ENCODE measurements around the gene DHRS7C.

The DHRS7C gene

GRCh38 chr17:9790889-9791876 lies at the start of gene DHRS7C:
TSS of gene DHRS7C (minus strand) at chr17:9791592. CDS start at chr17:9791284, 308 bp downstream.
- Mint-ChIP-seq H3K27me3 (peaks cover 4% of the 10 kb centered on the region), H3K36me3 (ENCODE audit: low read depth) (no peaks in the 10 kb centered on the region), H3K4me3 (no peak within 1 kb of the TSS), H3K27ac (no peak within 1 kb of the TSS), H3K4me1 (ENCODE audit: low read depth) (no peaks in the 10 kb centered on the region), H3K9me3 (no peaks in the 10 kb centered on the region)

GRCh38 chr17:9839433-9839832 lies 48.0 kb upstream of the DHRS7C start:
- no peaks in the 10 kb centered on the region for H3K36me3 Mint-ChIP-seq (ENCODE audit: low read depth)
- H3K9me3 Mint-ChIP-seq = no peaks in the 10 kb centered on the region
- no peak overlapping the region for H3K27ac Mint-ChIP-seq
- peaks cover 25% of the 10 kb centered on the region for H3K27me3 Mint-ChIP-seq
- no peak overlapping the region for H3K4me3 Mint-ChIP-seq
- H3K4me1 Mint-ChIP-seq (ENCODE audit: low read depth) = no peaks in the 10 kb centered on the region

GRCh38 chr17:9837551-9838471 lies 46.4 kb upstream of the DHRS7C start:
- Mint-ChIP-seq H3K4me3 (no peak overlapping the region), H3K4me1 (ENCODE audit: low read depth) (no peaks in the 10 kb centered on the region), H3K27ac (no peak overlapping the region), H3K36me3 (ENCODE audit: low read depth) (no peaks in the 10 kb centered on the region), H3K9me3 (no peaks in the 10 kb centered on the region), H3K27me3 (peaks cover 16% of the 10 kb centered on the region)

- no peaks in the 10 kb centered on the region for H3K4me1 Mint-ChIP-seq (ENCODE audit: low read depth)
- H3K36me3 Mint-ChIP-seq (ENCODE audit: low read depth) = no peaks in the 10 kb centered on the region
- H3K4me3 Mint-ChIP-seq = no peak overlapping the region
- H3K27me3 Mint-ChIP-seq = peaks cover 2% of the 10 kb centered on the region
- H3K27ac Mint-ChIP-seq = no peak overlapping the region
- H3K9me3 Mint-ChIP-seq = no peaks in the 10 kb centered on the region
These were observed 42.5 kb upstream of the DHRS7C start for GRCh38 chr17:9833922-9834321.

- no peaks in the 10 kb centered on the region for H3K27me3 Mint-ChIP-seq
These were observed 39.3 kb upstream of the DHRS7C start for GRCh38 chr17:9830711-9831110.

GRCh38 chr17:9829343-9829742 lies 38.0 kb upstream of the DHRS7C start:
- Mint-ChIP-seq H3K4me3 (no peak overlapping the region), H3K9me3 (no peaks in the 10 kb centered on the region), H3K36me3 (ENCODE audit: low read depth) (no peaks in the 10 kb centered on the region), H3K4me1 (ENCODE audit: low read depth) (no peaks in the 10 kb centered on the region), H3K27ac (no peak overlapping the region), H3K27me3 (no peaks in the 10 kb centered on the region)

More at GRCh38 chr17:9830711-9831110, 39.3 kb upstream of the DHRS7C start:
- Mint-ChIP-seq H3K27ac (no peak overlapping the region), H3K36me3 (ENCODE audit: low read depth) (no peaks in the 10 kb centered on the region), H3K9me3 (no peaks in the 10 kb centered on the region), H3K4me3 (no peak overlapping the region), H3K4me1 (ENCODE audit: low read depth) (no peaks in the 10 kb centered on the region)

GRCh38 chr17:9828296-9829295 lies 37.2 kb upstream of the DHRS7C start:
- no peaks in the 10 kb centered on the region for H3K9me3 Mint-ChIP-seq
- no peak overlapping the region for H3K27ac Mint-ChIP-seq
- no peaks in the 10 kb centered on the region for H3K27me3 Mint-ChIP-seq
- H3K4me3 Mint-ChIP-seq = no peak overlapping the region
- H3K4me1 Mint-ChIP-seq (ENCODE audit: low read depth) = no peaks in the 10 kb centered on the region
- no peaks in the 10 kb centered on the region for H3K36me3 Mint-ChIP-seq (ENCODE audit: low read depth)

GRCh38 chr17:9825641-9826150 lies 34.3 kb upstream of the DHRS7C start, which contains the start of gene GLP2R:
TSS of gene GLP2R (plus strand) at chr17:9825924. CDS start at chr17:9826064, 140 bp downstream.
- Mint-ChIP-seq H3K27me3 (no peaks in the 10 kb centered on the region), H3K36me3 (ENCODE audit: low read depth) (no peaks in the 10 kb centered on the region), H3K4me3 (no peak within 1 kb of the TSS), H3K9me3 (no peaks in the 10 kb centered on the region), H3K4me1 (ENCODE audit: low read depth) (no peaks in the 10 kb centered on the region), H3K27ac (no peak within 1 kb of the TSS)

- no peak overlapping the region for H3K4me3 Mint-ChIP-seq
These were observed 33.5 kb upstream of the DHRS7C start for GRCh38 chr17:9824797-9825338.

GRCh38 chr17:9824094-9824493 lies 32.7 kb upstream of the DHRS7C start:
- no peak overlapping the region for H3K4me3 Mint-ChIP-seq
- H3K27ac Mint-ChIP-seq = no peak overlapping the region
- no peaks in the 10 kb centered on the region for H3K4me1 Mint-ChIP-seq (ENCODE audit: low read depth)
- H3K27me3 Mint-ChIP-seq = no peaks in the 10 kb centered on the region
- H3K36me3 Mint-ChIP-seq (ENCODE audit: low read depth) = no peaks in the 10 kb centered on the region
- H3K9me3 Mint-ChIP-seq = no peaks in the 10 kb centered on the region

More at GRCh38 chr17:9824797-9825338, 33.5 kb upstream of the DHRS7C start:
- no peaks in the 10 kb centered on the region for H3K9me3 Mint-ChIP-seq
- H3K4me1 Mint-ChIP-seq (ENCODE audit: low read depth) = no peaks in the 10 kb centered on the region
- H3K27ac Mint-ChIP-seq = no peak overlapping the region
- no peaks in the 10 kb centered on the region for H3K27me3 Mint-ChIP-seq
- no peaks in the 10 kb centered on the region for H3K36me3 Mint-ChIP-seq (ENCODE audit: low read depth)

- Mint-ChIP-seq H3K27me3 (no peaks in the 10 kb centered on the region), H3K27ac (no peak within 1 kb of the TSS), H3K9me3 (no peaks in the 10 kb centered on the region), H3K4me1 (ENCODE audit: low read depth) (no peaks in the 10 kb centered on the region), H3K36me3 (ENCODE audit: low read depth) (no peaks in the 10 kb centered on the region), H3K4me3 (no peak within 1 kb of the TSS)
These were observed 30.5 kb upstream of the DHRS7C start, which contains the start of gene GSG1L2 for GRCh38 chr17:9821921-9822320. TSS of gene GSG1L2 (minus strand) at chr17:9822079. CDS start at chr17:9822071, 8 bp downstream.

- Mint-ChIP-seq H3K27ac (no peak overlapping the region), H3K4me3 (no peak overlapping the region), H3K36me3 (ENCODE audit: low read depth) (no peaks in the 10 kb centered on the region), H3K9me3 (peaks cover 7% of the 10 kb centered on the region), H3K4me1 (ENCODE audit: low read depth) (no peaks in the 10 kb centered on the region), H3K27me3 (peaks cover 5% of the 10 kb centered on the region)
These were observed 29.1 kb upstream of the DHRS7C start for GRCh38 chr17:9820448-9820847.

GRCh38 chr17:9818760-9819159 lies 27.4 kb upstream of the DHRS7C start:
- Mint-ChIP-seq H3K36me3 (ENCODE audit: low read depth) (no peaks in the 10 kb centered on the region), H3K27ac (no peak overlapping the region), H3K27me3 (peaks cover 5% of the 10 kb centered on the region), H3K4me3 (no peak overlapping the region), H3K4me1 (ENCODE audit: low read depth) (no peaks in the 10 kb centered on the region), H3K9me3 (peaks cover 7% of the 10 kb centered on the region)
